H1 (cell line): Measurements from ENCODE around the gene CASZ1.

Experiments
- CHD1 ChIP-seq: IDR thresholded peaks from 2 replicates; pipeline ENCODE4 v1.6.1; 2012; ENCODE audit warnings: low read depth, low read length, improper control_type of control experiment
- HDAC6 ChIP-seq: IDR thresholded peaks from one replicate; pipeline ENCODE4 v1.7.1; 2012; ENCODE audit warnings: low read depth, mild to moderate bottlenecking, inconsistent platforms, low read length, moderate library complexity

- no peak for TF ChIP-seq HDAC6
- TF ChIP-seq CHD1: no peak
Measured at GRCh38 chr1:10629816-10630571, 166.5 kb downstream of the CASZ1 start.
